ENCODE results near the gene FGGY. TPM values are rescaled to one million over a fixed set of nuclear protein-coding genes. Genes with fewer than 3 reads are reported as not detected.

FGGY gene
- total RNA-seq, 1 donor, result 24.6 TPM

- H3K79me2 ChIP-seq (ENCODE audit: insufficient read depth, low read length), result no peaks in the 10 kb centered on the region
- H3K36me3 ChIP-seq (ENCODE audit: insufficient read depth, low read length), result no peaks in the 10 kb centered on the region
- DNase-seq (ENCODE audit: insufficient read length, low spot score, missing footprints), result no peak
- no peak for TF ChIP-seq CTCF (IDR thresholded peaks at IDR 0.05; ENCODE audit: extremely low read depth, low read depth, low read length)
- no peaks in the 10 kb centered on the region for H3K9me3 ChIP-seq (ENCODE audit: low read depth, low read length)
- no peak overlapping the region for H3K4me3 ChIP-seq (ENCODE audit: insufficient read depth, low read length)
- peaks cover 37% of the 10 kb centered on the region for H3K4me1 ChIP-seq (ENCODE audit: insufficient read depth, low read length)
- no peaks in the 10 kb centered on the region for H4K20me1 ChIP-seq (ENCODE audit: insufficient read depth, low read length)
- H2AFZ ChIP-seq (ENCODE audit: low read length), result no peak overlapping the region
- H3K27ac ChIP-seq (ENCODE audit: low read depth, low read length), result no peak overlapping the region
- no peak overlapping the region for H3K4me2 ChIP-seq (ENCODE audit: insufficient read depth, low read length)
- H3K27me3 ChIP-seq (ENCODE audit: insufficient read depth, low read length), result no peaks in the 10 kb centered on the region
Measured at GRCh38 chr1:59480188-59480888, 183.4 kb downstream of the FGGY start.

- Histone ChIP-seq H3K27ac (ENCODE audit: low read depth, low read length) (peak overlapping the region; percentile 51), H3K4me2 (ENCODE audit: insufficient read depth, low read length) (peak overlapping the region; percentile 51), H4K20me1 (ENCODE audit: insufficient read depth, low read length) (no peaks in the 10 kb centered on the region), H3K27me3 (ENCODE audit: insufficient read depth, low read length) (no peaks in the 10 kb centered on the region), H3K4me3 (ENCODE audit: insufficient read depth, low read length) (no peak overlapping the region), H3K36me3 (ENCODE audit: insufficient read depth, low read length) (no peaks in the 10 kb centered on the region), H3K79me2 (ENCODE audit: insufficient read depth, low read length) (no peaks in the 10 kb centered on the region), H3K4me1 (ENCODE audit: insufficient read depth, low read length) (peaks cover 47% of the 10 kb centered on the region), H3K9me3 (ENCODE audit: low read depth, low read length) (no peaks in the 10 kb centered on the region), H2AFZ (ENCODE audit: low read length) (no peak overlapping the region)
- TF ChIP-seq CTCF (IDR thresholded peaks at IDR 0.05; ENCODE audit: extremely low read depth, low read depth, low read length), result no peak
- peak; percentile 58 for DNase-seq (ENCODE audit: insufficient read length, low spot score, missing footprints)
Measured at GRCh38 chr1:59481881-59482505, 185.1 kb downstream of the FGGY start.

GRCh38 chr1:59482986-59483385 is 186.1 kb downstream of the FGGY start:
- H3K4me1 ChIP-seq (ENCODE audit: insufficient read depth, low read length), result peaks cover 47% of the 10 kb centered on the region
- no peak for TF ChIP-seq CTCF (IDR thresholded peaks at IDR 0.05; ENCODE audit: extremely low read depth, low read depth, low read length)
- H3K27me3 ChIP-seq (ENCODE audit: insufficient read depth, low read length), result no peaks in the 10 kb centered on the region
- no peak overlapping the region for H3K4me3 ChIP-seq (ENCODE audit: insufficient read depth, low read length)
- H2AFZ ChIP-seq (ENCODE audit: low read length), result no peak overlapping the region
- no peaks in the 10 kb centered on the region for H4K20me1 ChIP-seq (ENCODE audit: insufficient read depth, low read length)
- H3K9me3 ChIP-seq (ENCODE audit: low read depth, low read length), result no peaks in the 10 kb centered on the region
- peak overlapping the region; percentile 20 for H3K27ac ChIP-seq (ENCODE audit: low read depth, low read length)
- DNase-seq (ENCODE audit: insufficient read length, low spot score, missing footprints), result no peak
- H3K4me2 ChIP-seq (ENCODE audit: insufficient read depth, low read length), result no peak overlapping the region
- no peaks in the 10 kb centered on the region for H3K79me2 ChIP-seq (ENCODE audit: insufficient read depth, low read length)
- no peaks in the 10 kb centered on the region for H3K36me3 ChIP-seq (ENCODE audit: insufficient read depth, low read length)

GRCh38 chr1:59484096-59484495 is 187.2 kb downstream of the FGGY start:
- Histone ChIP-seq H3K4me2 (ENCODE audit: insufficient read depth, low read length) (peak overlapping the region; percentile 18), H3K79me2 (ENCODE audit: insufficient read depth, low read length) (no peaks in the 10 kb centered on the region), H3K27ac (ENCODE audit: low read depth, low read length) (peak overlapping the region; percentile 46), H3K36me3 (ENCODE audit: insufficient read depth, low read length) (no peaks in the 10 kb centered on the region), H3K27me3 (ENCODE audit: insufficient read depth, low read length) (no peaks in the 10 kb centered on the region), H4K20me1 (ENCODE audit: insufficient read depth, low read length) (no peaks in the 10 kb centered on the region), H3K4me1 (ENCODE audit: insufficient read depth, low read length) (peaks cover 47% of the 10 kb centered on the region), H3K9me3 (ENCODE audit: low read depth, low read length) (no peaks in the 10 kb centered on the region), H2AFZ (ENCODE audit: low read length) (no peak overlapping the region), H3K4me3 (ENCODE audit: insufficient read depth, low read length) (no peak overlapping the region)
- DNase-seq (ENCODE audit: insufficient read length, low spot score, missing footprints), result peak; percentile 55
- TF ChIP-seq CTCF (IDR thresholded peaks at IDR 0.05; ENCODE audit: extremely low read depth, low read depth, low read length), result no peak

All from osteoblast (primary cell).